Activated effector memory CD4-positive, alpha-beta T cell treated with anti-CD3 and anti-CD28 coated beads, Interleukin-2, amount 50 U/mL, for 16 hours (primary cell): Measurements from ENCODE around the gene KDM2A.
A peak's percentile ranks its signal among the peaks of the same experiment; 100 is the strongest.

Experiments
- DNase-seq: peaks from one replicate; pipeline ENCODE4 v3.0.0-alpha.2; 2020

KDM2A gene

DNA sequence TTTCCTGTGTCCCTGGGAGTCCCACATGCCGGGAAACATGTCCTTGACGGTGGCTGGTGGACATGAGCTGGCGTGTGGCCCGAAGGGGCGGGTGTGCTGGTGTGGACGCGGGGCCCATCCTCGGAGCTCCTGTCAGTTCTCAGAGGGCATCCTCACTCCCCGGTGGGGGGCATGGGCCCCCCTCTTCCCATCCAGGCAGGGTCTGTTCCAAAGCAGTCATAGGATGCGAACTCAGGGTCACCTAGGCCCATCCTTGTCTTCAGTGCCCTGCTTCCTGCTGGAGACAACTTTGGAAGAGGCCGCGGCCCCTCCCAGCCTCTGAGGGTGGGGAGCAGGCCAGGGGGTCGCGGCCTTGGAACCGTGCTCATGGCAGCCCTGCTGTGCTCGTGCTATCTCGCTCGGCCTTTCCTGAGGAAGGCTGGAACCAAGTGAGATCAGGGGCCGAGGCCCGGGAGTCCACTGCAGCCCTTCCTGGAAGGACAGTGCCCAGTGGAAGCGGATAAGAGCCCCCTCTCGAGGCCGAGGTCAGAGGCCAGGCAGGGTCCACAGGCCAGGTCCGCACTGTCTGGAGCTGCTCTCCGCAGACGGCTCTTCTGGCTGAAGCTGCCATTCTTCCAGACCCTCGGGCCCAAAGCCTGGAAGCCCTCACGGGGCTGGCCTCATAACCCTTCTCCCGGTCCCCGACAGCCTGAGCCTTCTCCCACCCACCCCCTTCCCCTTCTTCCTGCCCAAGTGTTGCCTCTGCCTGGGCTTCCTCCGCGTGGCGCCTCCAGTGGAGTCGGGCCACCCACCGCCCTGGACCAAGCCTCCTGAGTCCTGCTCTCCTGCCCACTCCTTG lies 155.9 kb downstream of the KDM2A start:
- peak; percentile 63 for DNase-seq

- DNase-seq, result peak; percentile 72
Observed at GRCh38 chr11:67275606-67276409, 156.7 kb downstream of the KDM2A start.

DNA sequence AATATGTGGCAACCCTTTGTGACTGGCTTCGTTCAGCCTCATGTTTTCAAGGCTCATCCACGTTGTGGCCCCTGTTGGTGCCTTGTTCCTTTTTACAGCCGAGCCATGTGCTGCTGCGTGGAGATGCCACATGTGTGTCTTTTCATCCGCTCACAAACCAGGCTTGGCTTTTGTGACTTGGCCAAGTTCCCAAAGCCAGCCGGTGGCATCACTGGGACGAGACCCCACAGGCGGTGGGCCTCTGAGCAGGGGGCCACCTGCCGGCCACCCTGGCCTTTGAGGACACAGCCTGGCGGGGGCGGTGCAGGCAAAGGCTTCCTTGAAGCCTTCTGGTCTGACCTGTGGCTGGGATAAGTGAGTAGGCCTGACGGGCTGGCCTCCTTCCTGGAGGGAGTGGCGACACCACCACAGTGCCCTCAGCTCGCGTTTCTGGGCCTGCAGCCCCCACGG lies 157.7 kb downstream of the KDM2A start:
- DNase-seq, result peak; percentile 77

- DNase-seq, result peak; percentile 95
Observed at GRCh38 chr11:67277231-67277961, 158.3 kb downstream of the KDM2A start.

GRCh38 chr11:67278135-67278938 lies 159.3 kb downstream of the KDM2A start:
- peak; percentile 62 for DNase-seq

- DNase-seq, result peak; percentile 59
Observed at GRCh38 chr11:67278939-67279588, 160.0 kb downstream of the KDM2A start.

DNA sequence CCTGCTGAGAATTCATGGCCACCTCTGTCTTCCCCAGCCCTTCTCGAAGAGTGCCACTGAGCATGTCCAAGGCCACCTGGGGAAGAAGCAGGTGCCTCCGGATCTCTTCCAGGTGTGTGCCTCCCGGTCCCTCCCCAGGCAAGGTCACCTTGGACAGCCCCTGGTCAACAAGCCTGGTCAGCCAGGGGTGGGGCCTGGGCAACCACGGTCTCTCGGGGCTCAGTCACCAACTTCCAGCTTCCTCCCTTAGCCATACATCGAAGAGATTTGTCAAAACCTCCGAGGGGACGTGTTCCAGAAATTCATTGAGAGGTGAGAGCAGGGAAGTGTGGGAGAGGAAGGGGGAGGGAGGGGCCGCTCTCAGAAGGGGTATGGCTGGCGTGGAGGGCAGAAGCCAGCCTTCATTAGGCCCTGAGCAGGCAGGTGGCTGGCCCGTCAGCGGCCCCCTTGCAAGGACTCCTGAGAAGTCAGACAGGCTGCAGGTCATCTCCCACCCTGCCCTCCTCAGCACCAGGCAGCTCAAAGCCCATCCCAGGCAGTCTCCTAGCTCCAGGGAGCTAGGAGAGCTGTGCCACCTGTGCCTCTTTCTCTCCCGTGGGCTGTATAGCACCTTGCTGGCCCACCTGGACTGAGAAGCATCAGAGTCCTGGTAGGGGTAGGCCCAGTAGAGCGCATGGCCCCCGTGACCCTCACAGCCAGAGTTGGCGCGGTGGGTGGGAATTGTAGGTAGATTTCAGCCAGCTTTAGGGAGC lies 160.7 kb downstream of the KDM2A start:
- DNase-seq, result peak; percentile 43

DNA sequence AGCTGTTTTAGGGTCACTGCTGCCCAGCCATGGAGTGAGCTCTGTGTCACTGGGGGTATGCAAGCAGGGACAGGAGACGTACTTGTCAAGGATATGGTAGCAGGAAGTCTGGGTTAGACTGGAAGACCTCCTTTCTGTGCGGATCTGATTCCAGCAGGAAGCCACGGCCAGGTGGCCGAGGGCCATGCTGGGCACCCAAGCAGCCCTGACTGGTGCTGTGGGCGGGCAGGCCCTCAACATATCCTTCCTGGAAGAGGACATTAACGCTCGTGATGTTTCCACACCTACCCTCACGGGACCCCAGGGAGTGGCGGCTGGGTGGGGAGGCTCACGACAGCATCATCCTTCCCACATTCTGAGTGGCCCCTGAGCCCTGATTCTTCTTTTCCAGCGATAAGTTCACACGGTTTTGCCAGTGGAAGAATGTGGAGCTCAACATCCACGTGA lies 161.3 kb downstream of the KDM2A start:
- DNase-seq, result peak; percentile 55

DNA sequence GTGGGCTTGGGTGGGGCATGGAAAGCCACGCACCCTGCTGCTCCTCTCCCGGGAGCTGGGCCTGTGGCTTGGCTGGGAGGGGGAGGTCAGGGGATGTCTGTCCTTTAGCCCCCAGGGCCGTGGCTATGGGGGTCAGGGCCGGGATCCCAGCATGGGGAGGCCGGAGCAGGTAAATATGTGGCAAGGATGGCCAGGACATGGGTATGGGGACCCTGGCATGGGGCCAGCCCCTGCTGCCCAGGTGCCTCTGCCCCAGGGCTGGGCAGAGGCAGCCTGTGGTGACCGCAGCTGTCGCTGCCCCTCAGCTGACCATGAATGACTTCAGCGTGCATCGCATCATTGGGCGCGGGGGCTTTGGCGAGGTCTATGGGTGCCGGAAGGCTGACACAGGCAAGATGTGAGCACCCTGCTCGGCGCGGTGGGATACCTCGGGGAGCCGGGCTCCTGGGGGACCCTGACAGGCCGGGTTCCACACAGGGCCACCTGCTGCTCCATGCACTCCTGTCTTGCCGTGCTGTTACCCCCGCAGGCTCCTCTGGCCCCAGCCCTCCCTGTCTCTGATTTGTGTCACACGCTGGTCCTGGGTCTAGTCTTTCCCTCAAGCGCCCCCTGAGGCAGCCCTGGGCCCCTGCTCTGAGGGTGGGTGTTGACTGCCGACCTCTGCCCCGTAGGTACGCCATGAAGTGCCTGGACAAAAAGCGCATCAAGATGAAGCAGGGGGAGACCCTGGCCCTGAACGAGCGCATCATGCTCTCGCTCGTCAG lies 161.9 kb downstream of the KDM2A start:
- peak; percentile 57 for DNase-seq

DNA sequence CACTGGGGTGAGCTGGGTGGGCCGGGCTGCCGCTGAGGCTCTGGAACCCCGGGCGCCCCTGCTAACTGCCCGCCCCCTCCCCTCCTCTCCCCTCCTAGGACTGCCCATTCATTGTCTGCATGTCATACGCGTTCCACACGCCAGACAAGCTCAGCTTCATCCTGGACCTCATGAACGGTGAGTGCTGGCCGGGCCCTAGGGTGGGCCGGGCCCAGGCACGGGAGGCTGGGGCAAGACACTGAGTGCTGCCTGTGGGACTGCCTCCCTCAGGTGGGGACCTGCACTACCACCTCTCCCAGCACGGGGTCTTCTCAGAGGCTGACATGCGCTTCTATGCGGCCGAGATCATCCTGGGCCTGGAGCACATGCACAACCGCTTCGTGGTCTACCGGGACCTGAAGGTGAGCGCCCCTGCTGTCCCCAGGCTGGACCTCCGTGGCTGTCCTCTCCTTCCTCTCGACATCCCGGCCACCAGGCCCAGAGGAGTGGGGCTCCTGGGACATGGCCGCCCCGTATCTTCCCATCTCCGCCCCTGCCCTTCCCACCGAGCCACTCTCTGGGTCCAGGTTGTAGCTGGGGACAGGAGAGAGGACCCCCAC lies 162.6 kb downstream of the KDM2A start:
- peak; percentile 54 for DNase-seq

DNA sequence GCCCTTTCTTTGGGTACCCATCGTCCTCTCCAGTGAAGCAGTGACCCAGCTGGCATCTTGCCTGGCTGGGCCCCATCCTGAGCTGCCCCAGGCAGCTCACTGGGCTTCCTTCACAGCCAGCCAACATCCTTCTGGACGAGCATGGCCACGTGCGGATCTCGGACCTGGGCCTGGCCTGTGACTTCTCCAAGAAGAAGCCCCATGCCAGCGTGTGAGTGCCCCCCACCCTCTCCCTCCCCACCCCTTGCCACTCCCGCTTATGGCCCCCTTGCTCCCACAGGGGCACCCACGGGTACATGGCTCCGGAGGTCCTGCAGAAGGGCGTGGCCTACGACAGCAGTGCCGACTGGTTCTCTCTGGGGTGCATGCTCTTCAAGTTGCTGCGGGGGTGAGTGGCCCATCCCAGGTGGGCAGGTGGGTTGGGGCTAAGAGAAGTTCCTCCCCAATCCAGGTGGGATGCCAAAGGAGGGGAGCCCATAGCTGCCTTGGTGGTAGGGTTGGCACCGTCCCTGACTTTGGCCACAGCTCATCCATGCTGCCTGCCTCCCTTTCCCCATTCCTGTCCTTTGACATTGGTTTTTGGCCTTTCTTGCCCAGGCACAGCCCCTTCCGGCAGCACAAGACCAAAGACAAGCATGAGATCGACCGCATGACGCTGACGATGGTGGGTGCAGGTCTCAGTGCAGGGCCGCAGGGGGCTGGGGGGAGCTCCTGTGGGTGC lies 163.3 kb downstream of the KDM2A start:
- DNase-seq, result peak; percentile 56

DNA sequence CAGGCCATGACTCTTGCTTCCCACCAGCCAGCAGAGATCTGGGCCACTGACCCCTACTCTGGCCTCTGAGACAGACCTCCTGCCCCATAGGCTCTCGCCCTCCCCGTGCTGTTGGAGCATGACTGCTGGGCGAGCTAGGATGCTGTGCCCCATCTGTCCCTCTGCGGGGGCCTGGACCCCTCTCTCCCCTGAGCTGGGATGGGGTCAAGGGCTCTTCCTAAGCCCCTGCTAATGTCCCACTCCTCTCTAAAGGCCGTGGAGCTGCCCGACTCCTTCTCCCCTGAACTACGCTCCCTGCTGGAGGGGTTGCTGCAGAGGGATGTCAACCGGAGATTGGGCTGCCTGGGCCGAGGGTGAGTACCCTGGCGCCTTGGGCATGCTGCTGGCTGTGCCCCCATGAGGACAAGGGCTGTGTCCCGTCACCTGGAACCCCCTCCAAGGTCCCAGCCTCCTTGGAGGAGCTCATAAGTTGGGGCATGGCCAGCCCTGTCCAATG lies 163.9 kb downstream of the KDM2A start:
- no peak for DNase-seq

DNA sequence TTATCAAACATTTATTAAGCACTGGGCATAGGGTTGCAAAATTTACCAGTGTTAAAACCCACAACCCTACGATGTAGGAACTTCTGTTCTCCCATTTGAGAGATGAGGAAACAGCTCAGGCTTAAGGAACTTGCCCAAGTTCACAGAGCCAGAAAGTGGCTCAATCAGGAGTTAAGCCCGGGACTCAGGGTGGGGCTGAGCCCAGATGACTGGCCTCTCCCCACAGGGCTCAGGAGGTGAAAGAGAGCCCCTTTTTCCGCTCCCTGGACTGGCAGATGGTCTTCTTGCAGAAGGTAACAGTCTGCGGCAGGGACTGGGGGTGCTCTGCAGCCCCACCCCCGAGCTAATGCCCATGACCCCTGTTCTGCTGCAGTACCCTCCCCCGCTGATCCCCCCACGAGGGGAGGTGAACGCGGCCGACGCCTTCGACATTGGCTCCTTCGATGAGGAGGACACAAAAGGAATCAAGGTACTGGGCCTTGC lies 164.5 kb downstream of the KDM2A start:
- DNase-seq, result no peak

DNA sequence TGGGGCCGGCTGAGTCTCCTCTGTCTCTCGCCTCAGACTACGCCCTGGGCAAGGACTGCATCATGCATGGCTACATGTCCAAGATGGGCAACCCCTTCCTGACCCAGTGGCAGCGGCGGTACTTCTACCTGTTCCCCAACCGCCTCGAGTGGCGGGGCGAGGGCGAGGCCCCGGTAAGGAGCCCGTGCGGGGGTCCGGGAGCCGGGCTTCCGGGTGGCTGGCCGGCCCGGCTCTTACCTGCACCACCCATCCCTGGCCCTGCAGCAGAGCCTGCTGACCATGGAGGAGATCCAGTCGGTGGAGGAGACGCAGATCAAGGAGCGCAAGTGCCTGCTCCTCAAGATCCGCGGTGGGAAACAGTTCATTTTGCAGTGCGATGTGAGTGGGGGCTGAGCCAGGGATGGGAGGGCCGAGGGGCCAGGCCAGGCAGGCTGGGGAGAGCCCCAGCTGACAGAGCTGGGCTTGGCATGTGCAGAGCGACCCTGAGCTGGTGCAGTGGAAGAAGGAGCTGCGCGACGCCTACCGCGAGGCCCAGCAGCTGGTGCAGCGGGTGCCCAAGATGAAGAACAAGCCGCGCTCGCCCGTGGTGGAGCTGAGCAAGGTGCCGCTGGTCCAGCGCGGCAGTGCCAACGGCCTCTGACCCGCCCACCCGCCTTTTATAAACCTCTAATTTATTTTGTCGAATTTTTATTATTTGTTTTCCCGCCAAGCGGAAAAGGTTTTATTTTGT lies 165.9 kb downstream of the KDM2A start:
- DNase-seq, result no peak

DNA sequence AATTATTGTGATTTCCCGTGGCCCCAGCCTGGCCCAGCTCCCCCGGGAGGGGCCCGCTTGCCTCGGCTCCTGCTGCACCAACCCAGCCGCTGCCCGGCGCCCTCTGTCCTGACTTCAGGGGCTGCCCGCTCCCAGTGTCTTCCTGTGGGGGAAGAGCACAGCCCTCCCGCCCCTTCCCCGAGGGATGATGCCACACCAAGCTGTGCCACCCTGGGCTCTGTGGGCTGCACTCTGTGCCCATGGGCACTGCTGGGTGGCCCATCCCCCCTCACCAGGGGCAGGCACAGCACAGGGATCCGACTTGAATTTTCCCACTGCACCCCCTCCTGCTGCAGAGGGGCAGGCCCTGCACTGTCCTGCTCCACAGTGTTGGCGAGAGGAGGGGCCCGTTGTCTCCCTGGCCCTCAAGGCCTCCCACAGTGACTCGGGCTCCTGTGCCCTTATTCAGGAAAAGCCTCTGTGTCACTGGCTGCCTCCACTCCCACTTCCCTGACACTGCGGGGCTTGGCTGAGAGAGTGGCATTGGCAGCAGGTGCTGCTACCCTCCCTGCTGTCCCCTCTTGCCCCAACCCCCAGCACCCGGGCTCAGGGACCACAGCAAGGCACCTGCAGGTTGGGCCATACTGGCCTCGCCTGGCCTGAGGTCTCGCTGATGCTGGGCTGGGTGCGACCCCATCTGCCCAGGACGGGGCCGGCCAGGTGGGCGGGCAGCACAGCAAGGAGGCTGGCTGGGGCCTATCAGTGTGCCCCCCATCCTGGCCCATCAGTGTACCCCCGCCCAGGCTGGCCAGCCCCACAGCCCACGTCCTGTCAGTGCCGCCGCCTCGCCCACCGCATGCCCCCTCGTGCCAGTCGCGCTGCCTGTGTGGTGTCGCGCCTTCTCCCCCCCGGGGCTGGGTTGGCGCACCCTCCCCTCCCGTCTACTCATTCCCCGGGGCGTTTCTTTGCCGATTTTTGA lies 166.8 kb downstream of the KDM2A start:
- no peak for DNase-seq

DNA sequence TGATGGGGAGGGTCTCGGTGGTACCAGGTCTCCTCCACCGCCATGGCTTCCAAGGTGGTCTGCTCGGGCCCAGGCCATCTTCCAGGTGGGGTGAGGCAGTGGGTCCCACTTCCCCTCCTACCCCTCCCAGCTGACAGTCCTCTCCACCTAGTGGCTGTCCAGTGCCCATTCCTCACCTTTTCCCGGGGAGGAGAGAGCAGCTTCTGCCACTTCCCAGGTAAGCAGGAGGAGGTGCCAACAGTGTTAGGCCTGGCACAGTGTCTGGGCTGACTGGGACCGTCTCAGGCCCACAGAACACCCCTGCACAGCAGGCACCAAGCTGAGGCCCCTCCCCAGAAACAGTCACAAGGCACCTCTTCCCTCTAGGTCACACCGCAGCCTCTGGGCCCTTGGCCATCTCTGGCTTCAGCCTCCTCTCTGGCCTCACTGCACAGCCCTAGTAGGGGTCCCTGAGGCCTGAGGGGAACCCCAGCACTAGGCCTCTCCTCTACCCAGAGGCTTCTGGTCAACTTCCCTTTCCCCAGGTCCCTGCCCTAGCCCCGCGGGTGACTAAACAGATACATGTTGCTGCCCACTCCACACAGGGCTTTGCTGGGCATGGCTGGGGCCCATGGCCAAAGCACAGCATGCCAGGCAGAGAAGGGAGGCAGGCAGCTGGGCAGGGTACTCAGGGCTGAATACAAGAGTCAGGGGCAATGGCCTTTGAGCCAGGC lies 167.7 kb downstream of the KDM2A start:
- no peak for DNase-seq
